ENCODE results near the gene LTB4R.

GRCh38 chr14:24278424-24278823 is 32.9 kb upstream of the LTB4R start:
- no peak for TF ChIP-seq POLR2AphosphoS5 (IDR thresholded peaks at IDR 0.05)
- no peak for TF ChIP-seq CTCF (IDR thresholded peaks at IDR 0.05)
- no peak for TF ChIP-seq POLR2A (IDR thresholded peaks at IDR 0.05)

Measured in prostate gland (tissue), 2 donors.